ENCODE measurements around the gene PLEKHG3.
"Not testable (repeated sequence)": the region's sequence is repeated elsewhere in the genome, so short reads cannot be mapped to it uniquely, and the experiment has no call there.

The PLEKHG3 gene

GRCh38 chr14:64704143-64704742 is at the start of gene PLEKHG3:
TSS of gene PLEKHG3 (plus strand) at chr14:64704424. CDS start at chr14:64727632, 23,208 bp downstream.
- peak; percentile 84 for DNase-seq (ENCODE audit: low spot score)

DNA sequence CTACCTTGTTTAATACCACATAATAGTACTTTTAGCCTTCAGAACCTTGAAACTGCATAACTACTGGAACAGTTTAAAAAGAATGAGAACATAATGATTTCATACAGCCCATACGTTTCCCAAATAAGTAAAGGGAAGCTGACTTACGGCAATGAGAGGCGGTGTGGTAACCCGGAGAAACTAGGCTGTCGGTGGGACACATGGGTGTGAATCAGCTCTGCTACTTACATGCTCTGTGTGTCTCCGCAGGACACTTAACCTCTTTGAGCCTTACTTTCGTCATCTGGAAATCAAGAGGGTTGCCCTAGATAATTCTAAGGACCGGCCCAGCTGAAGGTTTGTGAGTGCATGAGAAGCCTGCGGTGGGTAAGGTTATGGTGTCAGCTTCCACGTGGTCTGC is 49.3 kb upstream of the PLEKHG3 start:
- DNase-seq (ENCODE audit: low spot score): no peak

GRCh38 chr14:64656986-64657385 is 47.2 kb upstream of the PLEKHG3 start:
- no peak for DNase-seq (ENCODE audit: low spot score)

DNA sequence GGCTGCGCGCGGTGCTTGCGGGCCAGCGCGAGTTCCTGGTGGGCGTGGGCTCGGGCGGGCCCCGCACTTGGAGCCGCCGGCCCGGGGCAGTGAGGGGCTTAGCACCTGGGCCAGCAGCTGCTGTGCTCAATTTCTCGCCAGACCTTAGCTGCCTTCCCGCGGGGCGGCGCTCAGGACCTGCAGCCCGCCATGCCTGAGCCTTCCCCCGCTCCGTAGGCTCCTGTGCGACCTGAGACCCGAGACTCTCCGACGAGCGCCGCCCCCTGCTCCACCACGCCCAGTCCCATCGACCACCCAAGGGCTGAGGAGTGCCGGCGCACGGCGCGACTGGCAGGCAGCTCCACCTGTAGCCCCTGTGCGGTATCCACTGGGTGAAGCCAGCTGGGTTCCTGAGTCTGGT is 46.0 kb upstream of the PLEKHG3 start:
- no peak for DNase-seq (ENCODE audit: low spot score)

- DNase-seq (ENCODE audit: low spot score): not testable (repeated sequence)
These were observed 45.4 kb upstream of the PLEKHG3 start for GRCh38 chr14:64658700-64659264.

- DNase-seq (ENCODE audit: low spot score): no peak
These were observed 44.9 kb upstream of the PLEKHG3 start for GRCh38 chr14:64659366-64659765.

DNA sequence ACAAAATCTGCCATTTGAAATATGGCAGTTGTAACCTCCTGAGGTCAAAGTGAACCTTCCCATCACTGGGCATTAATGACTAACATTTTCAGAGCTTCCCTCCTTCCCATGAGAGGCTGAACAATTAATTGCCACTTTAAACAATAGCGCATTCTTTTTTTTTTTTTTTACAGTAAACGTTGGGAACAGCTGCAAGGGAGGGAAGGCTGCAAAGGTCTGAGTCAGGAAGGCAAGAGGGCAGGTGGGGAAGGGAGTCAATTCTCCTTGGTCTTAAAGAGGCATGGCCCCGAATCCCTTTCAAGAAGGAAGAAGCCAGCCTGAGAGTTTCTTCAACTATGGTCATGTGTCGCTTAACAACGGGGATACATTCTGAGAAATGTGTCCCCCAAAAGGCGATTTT is 41.0 kb upstream of the PLEKHG3 start:
- DNase-seq (ENCODE audit: low spot score): no peak

GRCh38 chr14:64671591-64671990 is 32.6 kb upstream of the PLEKHG3 start:
- no peak for DNase-seq (ENCODE audit: low spot score)

DNA sequence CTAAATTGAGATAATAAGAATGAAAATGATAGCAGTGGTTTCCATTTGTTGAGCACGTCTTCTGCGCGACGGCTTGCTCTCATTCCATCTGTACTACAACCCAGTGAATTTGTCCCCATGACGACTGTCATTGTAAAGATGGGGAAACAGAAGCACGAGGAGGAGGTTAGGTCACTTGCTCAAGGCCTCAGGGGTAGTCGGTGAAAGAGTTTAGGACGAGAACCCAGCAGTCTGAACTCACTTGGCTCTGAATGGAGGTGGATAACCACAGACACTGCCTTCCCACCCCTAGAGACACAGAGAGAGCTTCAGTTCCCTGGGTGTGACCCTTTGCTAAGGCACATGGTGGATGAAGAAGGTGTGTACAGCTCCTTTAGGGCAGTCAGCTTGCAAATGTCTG is 30.9 kb upstream of the PLEKHG3 start:
- DNase-seq (ENCODE audit: low spot score): no peak

- no peak for DNase-seq (ENCODE audit: low spot score)
These were observed 30.5 kb upstream of the PLEKHG3 start for GRCh38 chr14:64673748-64674147.

DNA sequence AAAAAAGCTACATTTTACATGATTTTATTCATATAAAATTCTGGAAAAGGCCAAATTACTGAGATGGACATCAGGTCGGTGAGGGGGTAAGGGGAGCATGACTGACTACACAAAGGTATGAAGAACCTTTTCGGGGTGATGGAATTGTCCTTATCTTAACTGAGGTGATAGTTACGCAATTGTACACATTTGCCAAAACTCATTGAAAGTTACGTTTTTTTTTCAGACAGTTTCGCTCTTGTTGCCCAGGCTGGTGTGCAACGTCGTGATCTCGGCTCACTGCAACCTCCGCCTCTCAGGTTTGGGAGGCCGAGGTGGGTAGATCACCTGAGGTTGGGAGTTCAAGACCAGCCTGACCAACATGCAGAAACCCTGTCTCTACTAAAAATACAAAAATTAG is 29.4 kb upstream of the PLEKHG3 start:
- no peak for DNase-seq (ENCODE audit: low spot score)

DNA sequence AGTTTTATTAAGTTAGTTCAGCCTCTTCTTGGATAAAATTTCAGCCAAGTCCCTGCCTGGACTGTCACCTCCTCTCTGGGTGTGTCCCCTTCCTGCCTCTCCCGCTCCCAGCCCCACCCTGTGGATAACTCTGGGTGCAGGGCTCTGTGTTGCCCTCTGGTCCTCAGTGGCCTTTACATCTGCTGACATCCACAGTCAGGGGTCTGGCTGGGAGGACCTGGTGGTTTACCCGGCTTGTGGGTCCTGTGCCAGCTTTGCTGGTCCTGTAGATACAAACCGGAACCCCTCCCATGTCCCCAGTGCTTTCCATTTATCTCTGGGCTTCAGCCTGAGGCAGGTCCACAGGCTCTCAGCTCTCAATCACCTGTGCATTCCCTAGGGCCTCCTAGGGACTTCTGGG is 28.9 kb upstream of the PLEKHG3 start:
- no peak for DNase-seq (ENCODE audit: low spot score)

GRCh38 chr14:64676410-64677008 is 27.7 kb upstream of the PLEKHG3 start:
- no peak for DNase-seq (ENCODE audit: low spot score)

DNA sequence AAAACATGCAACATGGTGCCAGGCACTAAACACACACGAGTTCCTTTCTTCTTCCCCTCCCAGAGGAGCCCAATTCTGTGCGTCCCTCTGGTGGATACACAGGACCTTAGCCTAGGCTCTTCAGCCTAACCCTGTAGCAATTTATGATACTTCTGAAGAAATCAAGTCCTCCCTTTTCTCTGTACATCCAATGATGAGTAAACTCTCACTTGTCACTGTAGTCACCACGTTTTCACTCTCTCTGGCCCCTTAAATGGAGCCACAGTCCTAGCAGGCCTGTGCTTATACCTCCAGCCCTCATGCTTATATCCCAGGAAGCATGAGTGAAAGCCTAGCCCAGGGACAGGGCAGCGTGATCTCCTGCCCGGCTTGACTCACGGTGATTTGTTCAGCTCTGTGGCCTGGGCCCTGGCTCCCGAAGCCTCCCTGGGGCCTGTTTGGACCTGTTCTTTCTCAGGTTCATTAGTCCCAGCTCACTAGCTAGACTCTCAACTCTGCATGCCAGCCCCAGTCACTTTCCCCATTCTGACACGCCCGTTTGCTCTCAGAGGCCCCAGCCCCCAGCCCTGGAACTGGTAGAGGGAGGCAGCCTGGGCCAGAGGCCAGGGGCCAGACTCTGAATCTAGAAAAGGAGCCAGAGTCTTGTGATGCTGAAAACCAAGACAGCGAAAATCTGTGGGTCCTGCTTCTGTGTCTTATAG is 24.1 kb upstream of the PLEKHG3 start:
- DNase-seq (ENCODE audit: low spot score): no peak

DNA sequence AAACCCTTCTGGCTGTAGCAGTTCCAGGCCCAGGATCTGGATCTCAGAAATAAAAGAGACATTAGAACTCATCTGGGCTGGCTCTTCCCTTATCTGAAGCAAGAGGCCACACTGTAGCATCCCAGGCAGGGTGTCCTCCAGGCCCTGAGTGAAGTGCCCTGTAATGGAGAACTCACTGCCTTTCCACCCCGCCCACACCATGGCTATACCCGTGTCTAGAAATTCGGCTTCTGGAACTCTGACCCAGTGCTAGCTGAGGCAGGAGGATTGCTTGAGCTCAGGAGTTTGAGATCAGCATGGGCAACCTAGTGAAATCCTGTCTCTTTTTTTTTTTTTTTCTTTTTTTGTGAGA is 23.5 kb upstream of the PLEKHG3 start:
- DNase-seq (ENCODE audit: low spot score): no peak

- peak; percentile 83 for DNase-seq (ENCODE audit: low spot score)
These were observed 22.2 kb upstream of the PLEKHG3 start for GRCh38 chr14:64681796-64682710.

GRCh38 chr14:64682843-64683242 is 21.4 kb upstream of the PLEKHG3 start:
- no peak for DNase-seq (ENCODE audit: low spot score)

GRCh38 chr14:64683264-64683663 is 21.0 kb upstream of the PLEKHG3 start:
- DNase-seq (ENCODE audit: low spot score): no peak

- no peak for DNase-seq (ENCODE audit: low spot score)
These were observed 20.1 kb upstream of the PLEKHG3 start for GRCh38 chr14:64684091-64684490.

GRCh38 chr14:64685371-64686281 is 18.6 kb upstream of the PLEKHG3 start:
- DNase-seq (ENCODE audit: low spot score): no peak

- no peak for DNase-seq (ENCODE audit: low spot score)
These were observed 18.0 kb upstream of the PLEKHG3 start for GRCh38 chr14:64686282-64686615.
